ENCODE results near the gene LIME1.

Gene LIME1

DNA sequence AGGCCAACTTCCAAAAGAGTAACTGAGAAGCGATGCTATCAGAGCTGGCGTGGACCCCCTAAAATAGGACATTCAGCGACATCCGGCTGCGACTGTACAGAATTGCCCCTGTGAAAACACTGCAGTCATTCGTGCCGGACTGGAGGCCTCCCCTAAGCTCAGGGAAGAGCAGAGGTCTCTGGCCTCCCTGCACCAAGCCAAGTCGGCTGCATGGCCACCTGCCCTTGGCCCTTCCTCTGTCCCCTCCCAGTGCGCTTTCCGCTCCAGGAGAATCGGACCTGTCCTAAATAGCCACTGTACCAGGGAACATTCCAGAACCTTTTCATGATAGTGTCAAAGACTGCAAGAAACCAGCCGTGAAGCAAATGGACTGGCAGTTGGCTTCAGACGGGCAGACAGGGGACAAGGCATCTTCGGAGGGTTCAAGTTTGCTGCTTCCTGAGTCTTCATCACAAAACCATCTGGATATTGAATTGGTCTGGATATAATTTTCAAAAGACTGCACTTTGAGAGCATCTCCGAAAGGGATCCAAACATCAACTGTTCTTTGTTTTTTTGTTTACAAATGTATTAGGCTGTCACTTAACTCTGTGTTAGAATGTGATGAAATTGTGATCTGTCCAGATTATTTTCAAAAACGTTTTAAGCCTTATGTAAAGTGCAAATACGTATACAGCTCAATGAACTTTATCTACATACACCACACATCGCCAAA, 19.6 kb downstream of the LIME1 start:
- FAIRE-seq: no peak
- TF ChIP-seq POLR2AphosphoS5 (IDR thresholded peaks at IDR 0.05; ENCODE audit: low read depth, low read length) (no peak), POLR2A (IDR thresholded peaks at IDR 0.05; ENCODE audit: low read depth, low read length) (no peak), SPI1 (IDR thresholded peaks at IDR 0.05; ENCODE audit: low read depth, low read length) (no peak), PAX5 (IDR thresholded peaks at IDR 0.05; ENCODE audit: insufficient read depth, low read length, severe bottlenecking) (no peak), TAF1 (IDR thresholded peaks at IDR 0.05; ENCODE audit: low read depth, low read length) (no peak), POU2F2 (IDR thresholded peaks at IDR 0.05; ENCODE audit: low read depth, low read length) (no peak)
- no peak for DNase-seq (ENCODE audit: insufficient read length, low spot score)

DNA sequence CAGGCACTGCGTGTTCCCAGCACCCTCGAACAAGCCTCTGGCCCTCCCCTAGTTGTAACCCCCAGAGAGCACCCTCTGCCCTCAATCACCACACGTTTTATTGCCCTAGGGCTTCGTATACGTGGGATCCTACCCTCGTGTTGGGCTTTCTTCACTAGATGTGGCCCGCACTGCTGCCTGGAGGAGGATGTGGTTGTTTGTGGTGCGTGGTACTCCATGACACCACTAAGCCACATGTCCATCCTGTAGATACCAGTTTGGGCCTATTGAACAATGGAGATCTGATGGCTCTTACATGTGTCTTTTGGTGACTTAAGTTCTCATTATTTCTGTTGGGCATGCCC, 20.2 kb downstream of the LIME1 start:
- FAIRE-seq: peak; percentile 23
- no peak for DNase-seq (ENCODE audit: insufficient read length, low spot score)
- TF ChIP-seq TAF1 (IDR thresholded peaks at IDR 0.05; ENCODE audit: low read depth, low read length): no peak
- TF ChIP-seq SPI1 (IDR thresholded peaks at IDR 0.05; ENCODE audit: low read depth, low read length): no peak
- TF ChIP-seq POLR2A (IDR thresholded peaks at IDR 0.05; ENCODE audit: low read depth, low read length): no peak
- TF ChIP-seq POLR2AphosphoS5 (IDR thresholded peaks at IDR 0.05; ENCODE audit: low read depth, low read length): no peak
- no peak for TF ChIP-seq PAX5 (IDR thresholded peaks at IDR 0.05; ENCODE audit: insufficient read depth, low read length, severe bottlenecking)
- no peak for TF ChIP-seq POU2F2 (IDR thresholded peaks at IDR 0.05; ENCODE audit: low read depth, low read length)

DNA sequence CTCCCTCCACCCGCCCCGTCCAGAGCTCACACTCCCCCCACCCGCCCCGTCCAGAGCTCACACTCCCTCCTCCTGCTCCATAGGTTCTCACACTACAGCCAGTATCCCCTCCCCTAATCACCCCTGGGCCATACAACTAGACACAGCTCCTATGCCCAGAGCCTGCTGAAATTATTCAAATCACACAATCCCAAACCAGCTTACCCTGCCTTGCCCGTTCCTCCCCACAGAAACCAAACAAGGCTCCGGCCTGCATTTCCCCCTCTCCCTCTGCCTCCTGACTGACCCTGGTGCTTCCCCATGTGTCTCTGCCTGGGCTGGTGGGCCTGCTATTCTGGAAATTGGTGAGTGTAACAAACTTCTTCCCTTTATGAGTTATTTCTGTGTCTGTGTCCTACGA, 21.7 kb downstream of the LIME1 start:
- no peak for TF ChIP-seq POLR2AphosphoS5 (IDR thresholded peaks at IDR 0.05; ENCODE audit: low read depth, low read length)
- TF ChIP-seq SPI1 (IDR thresholded peaks at IDR 0.05; ENCODE audit: low read depth, low read length): no peak
- no peak for TF ChIP-seq TAF1 (IDR thresholded peaks at IDR 0.05; ENCODE audit: low read depth, low read length)
- TF ChIP-seq POU2F2 (IDR thresholded peaks at IDR 0.05; ENCODE audit: low read depth, low read length): no peak
- TF ChIP-seq PAX5 (IDR thresholded peaks at IDR 0.05; ENCODE audit: insufficient read depth, low read length, severe bottlenecking): no peak
- TF ChIP-seq POLR2A (IDR thresholded peaks at IDR 0.05; ENCODE audit: low read depth, low read length): no peak
- no peak for DNase-seq (ENCODE audit: insufficient read length, low spot score)

DNA sequence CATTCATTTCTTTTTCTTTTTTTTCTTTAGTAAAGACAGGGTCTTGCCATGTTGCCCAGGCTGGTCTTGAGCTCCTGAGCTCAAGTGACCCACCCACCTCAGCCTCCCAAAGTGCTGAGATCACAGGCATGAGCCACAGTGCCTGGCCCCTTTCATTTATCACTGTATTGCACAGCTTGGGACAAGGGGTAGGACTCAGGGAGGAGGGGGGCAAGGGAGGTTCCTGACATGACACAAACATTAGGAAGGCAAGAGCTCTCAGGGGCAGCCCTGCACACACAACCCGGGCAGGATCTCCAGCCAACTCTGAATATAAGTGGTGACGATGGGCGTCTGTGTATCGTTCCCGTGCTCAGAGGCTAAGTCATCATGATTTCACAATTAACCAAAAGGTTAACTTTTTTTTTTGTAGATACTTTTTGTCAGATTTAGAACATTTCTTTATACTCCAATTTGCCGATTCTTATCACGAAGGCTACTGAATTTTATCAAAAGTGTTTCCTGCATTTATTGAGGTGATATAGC, 23.0 kb downstream of the LIME1 start:
- no peak for DNase-seq (ENCODE audit: insufficient read length, low spot score)
- no peak for TF ChIP-seq POLR2AphosphoS5 (IDR thresholded peaks at IDR 0.05; ENCODE audit: low read depth, low read length)
- TF ChIP-seq POLR2A (IDR thresholded peaks at IDR 0.05; ENCODE audit: low read depth, low read length): no peak
- TF ChIP-seq SPI1 (IDR thresholded peaks at IDR 0.05; ENCODE audit: low read depth, low read length): no peak
- no peak for TF ChIP-seq POU2F2 (IDR thresholded peaks at IDR 0.05; ENCODE audit: low read depth, low read length)
- TF ChIP-seq TAF1 (IDR thresholded peaks at IDR 0.05; ENCODE audit: low read depth, low read length): no peak
- TF ChIP-seq PAX5 (IDR thresholded peaks at IDR 0.05; ENCODE audit: insufficient read depth, low read length, severe bottlenecking): no peak
- no peak for FAIRE-seq

More for the DNA sequence above, 21.7 kb downstream of the LIME1 start:
- no peak for FAIRE-seq

GRCh38 chr20:63765082-63765873, 28.8 kb downstream of the LIME1 start:
- DNase-seq (ENCODE audit: insufficient read length, low spot score): no peak
- TF ChIP-seq SPI1 (IDR thresholded peaks at IDR 0.05; ENCODE audit: low read depth, low read length): no peak
- no peak for TF ChIP-seq POLR2AphosphoS5 (IDR thresholded peaks at IDR 0.05; ENCODE audit: low read depth, low read length)
- no peak for TF ChIP-seq POU2F2 (IDR thresholded peaks at IDR 0.05; ENCODE audit: low read depth, low read length)
- no peak for TF ChIP-seq POLR2A (IDR thresholded peaks at IDR 0.05; ENCODE audit: low read depth, low read length)
- TF ChIP-seq TAF1 (IDR thresholded peaks at IDR 0.05; ENCODE audit: low read depth, low read length): no peak
- TF ChIP-seq PAX5 (IDR thresholded peaks at IDR 0.05; ENCODE audit: insufficient read depth, low read length, severe bottlenecking): no peak
- FAIRE-seq: no peak

GRCh38 chr20:63765902-63766301, 29.4 kb downstream of the LIME1 start:
- TF ChIP-seq POLR2A (IDR thresholded peaks at IDR 0.05; ENCODE audit: low read depth, low read length) (no peak), TAF1 (IDR thresholded peaks at IDR 0.05; ENCODE audit: low read depth, low read length) (no peak), POU2F2 (IDR thresholded peaks at IDR 0.05; ENCODE audit: low read depth, low read length) (no peak), SPI1 (IDR thresholded peaks at IDR 0.05; ENCODE audit: low read depth, low read length) (no peak), POLR2AphosphoS5 (IDR thresholded peaks at IDR 0.05; ENCODE audit: low read depth, low read length) (no peak), PAX5 (IDR thresholded peaks at IDR 0.05; ENCODE audit: insufficient read depth, low read length, severe bottlenecking) (no peak)
- no peak for DNase-seq (ENCODE audit: insufficient read length, low spot score)

GRCh38 chr20:63766695-63767426, 30.4 kb downstream of the LIME1 start:
- no peak for FAIRE-seq
- no peak for DNase-seq (ENCODE audit: insufficient read length, low spot score)
- TF ChIP-seq POLR2AphosphoS5 (IDR thresholded peaks at IDR 0.05; ENCODE audit: low read depth, low read length) (no peak), SPI1 (IDR thresholded peaks at IDR 0.05; ENCODE audit: low read depth, low read length) (no peak), TAF1 (IDR thresholded peaks at IDR 0.05; ENCODE audit: low read depth, low read length) (no peak), POU2F2 (IDR thresholded peaks at IDR 0.05; ENCODE audit: low read depth, low read length) (no peak), PAX5 (IDR thresholded peaks at IDR 0.05; ENCODE audit: insufficient read depth, low read length, severe bottlenecking) (no peak), POLR2A (IDR thresholded peaks at IDR 0.05; ENCODE audit: low read depth, low read length) (no peak)

More at GRCh38 chr20:63765902-63766301, 29.4 kb downstream of the LIME1 start:
- no peak for FAIRE-seq

- FAIRE-seq (no peak), DNase-seq (ENCODE audit: insufficient read length, low spot score) (no peak)
- no peak for TF ChIP-seq POU2F2 (IDR thresholded peaks at IDR 0.05; ENCODE audit: low read depth, low read length)
- TF ChIP-seq TAF1 (IDR thresholded peaks at IDR 0.05; ENCODE audit: low read depth, low read length): no peak
- no peak for TF ChIP-seq PAX5 (IDR thresholded peaks at IDR 0.05; ENCODE audit: insufficient read depth, low read length, severe bottlenecking)
- TF ChIP-seq SPI1 (IDR thresholded peaks at IDR 0.05; ENCODE audit: low read depth, low read length): no peak
- TF ChIP-seq POLR2A (IDR thresholded peaks at IDR 0.05; ENCODE audit: low read depth, low read length): no peak
- no peak for TF ChIP-seq POLR2AphosphoS5 (IDR thresholded peaks at IDR 0.05; ENCODE audit: low read depth, low read length)
Observed at GRCh38 chr20:63767456-63767855, 31.0 kb downstream of the LIME1 start.

Data from GM12891 (cell line).